Erythroblast (primary cell): Measurements from ENCODE around the gene XPO6.

Source experiments
- GATA1 ChIP-seq: IDR thresholded peaks from 2 replicates; pipeline ENCODE4 v1.6.1; 2011; ENCODE audit warnings: low read depth, mild to moderate bottlenecking, control low read depth, low read length, moderate library complexity
- POLR2A ChIP-seq: IDR thresholded peaks from 2 replicates; pipeline ENCODE4 v1.6.1; 2011; ENCODE audit warnings: mild to moderate bottlenecking, low read length

- no peak for TF ChIP-seq POLR2A
- TF ChIP-seq GATA1, result no peak
Measured at GRCh38 chr16:28064706-28065249, 147.0 kb downstream of the XPO6 start.
